NCI-H2196 treated with DMSO at 0.1 percent for 48 hours (cell line): ENCODE data around the gene TMEM266.
"Not testable (repeated sequence)": the region's sequence is repeated elsewhere in the genome, so short reads cannot be mapped to it uniquely, and the experiment has no call there.

ENCODE experiments used
- DNase-seq: peaks from one replicate; lab custom pipeline; 2025; ENCODE audit not compliant: unreplicated experiment; lab: John Stamatoyannopoulos, UW

Gene TMEM266, protein sequence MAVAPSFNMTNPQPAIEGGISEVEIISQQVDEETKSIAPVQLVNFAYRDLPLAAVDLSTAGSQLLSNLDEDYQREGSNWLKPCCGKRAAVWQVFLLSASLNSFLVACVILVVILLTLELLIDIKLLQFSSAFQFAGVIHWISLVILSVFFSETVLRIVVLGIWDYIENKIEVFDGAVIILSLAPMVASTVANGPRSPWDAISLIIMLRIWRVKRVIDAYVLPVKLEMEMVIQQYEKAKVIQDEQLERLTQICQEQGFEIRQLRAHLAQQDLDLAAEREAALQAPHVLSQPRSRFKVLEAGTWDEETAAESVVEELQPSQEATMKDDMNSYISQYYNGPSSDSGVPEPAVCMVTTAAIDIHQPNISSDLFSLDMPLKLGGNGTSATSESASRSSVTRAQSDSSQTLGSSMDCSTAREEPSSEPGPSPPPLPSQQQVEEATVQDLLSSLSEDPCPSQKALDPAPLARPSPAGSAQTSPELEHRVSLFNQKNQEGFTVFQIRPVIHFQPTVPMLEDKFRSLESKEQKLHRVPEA

DNA sequence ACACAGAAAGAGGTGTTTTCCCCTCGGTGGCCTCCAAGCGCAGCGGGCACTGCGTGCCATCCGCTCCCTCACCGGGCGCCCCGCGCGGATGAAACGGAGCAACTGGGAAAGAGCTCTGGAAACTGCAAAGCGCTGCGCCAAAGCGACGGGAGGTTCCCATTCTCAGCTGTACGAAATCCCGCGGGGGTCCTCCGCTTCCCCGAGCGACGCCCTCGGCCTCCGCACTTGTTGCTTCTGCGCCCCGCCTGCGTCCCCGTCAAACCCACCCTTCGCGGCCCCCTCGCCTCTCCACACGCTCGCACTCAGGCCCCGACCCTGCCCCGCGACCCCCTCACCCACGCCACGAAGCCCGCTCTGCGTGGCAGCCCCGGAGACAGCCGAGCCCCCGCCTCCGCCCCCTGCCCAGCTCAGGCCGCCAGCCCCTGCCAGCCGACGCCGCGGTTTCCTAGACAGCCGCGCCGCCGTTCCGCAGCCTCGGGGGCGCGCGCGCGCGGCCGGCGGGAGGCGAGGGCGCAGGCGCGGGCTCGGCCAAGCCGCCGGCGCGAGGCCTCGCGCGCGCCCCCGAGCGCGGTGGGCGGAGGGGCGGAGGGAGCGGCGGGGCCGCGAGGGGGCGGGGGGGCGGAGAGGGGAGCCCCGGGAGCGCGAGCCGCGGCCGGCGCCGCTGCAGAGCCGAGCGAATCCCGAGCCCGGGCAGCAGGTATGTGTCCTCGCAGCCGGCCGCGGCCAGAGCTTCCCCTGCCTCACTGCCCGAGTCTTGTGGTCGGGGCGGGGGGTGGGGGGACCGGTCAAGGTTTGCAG lies at the start of gene TMEM266:
Gene TMEM266 (plus strand): TSS at position 666 of the 798 bp plus-strand sequence. CDS start 74,279 bp downstream, outside the sequence.
- no peak for DNase-seq

DNA sequence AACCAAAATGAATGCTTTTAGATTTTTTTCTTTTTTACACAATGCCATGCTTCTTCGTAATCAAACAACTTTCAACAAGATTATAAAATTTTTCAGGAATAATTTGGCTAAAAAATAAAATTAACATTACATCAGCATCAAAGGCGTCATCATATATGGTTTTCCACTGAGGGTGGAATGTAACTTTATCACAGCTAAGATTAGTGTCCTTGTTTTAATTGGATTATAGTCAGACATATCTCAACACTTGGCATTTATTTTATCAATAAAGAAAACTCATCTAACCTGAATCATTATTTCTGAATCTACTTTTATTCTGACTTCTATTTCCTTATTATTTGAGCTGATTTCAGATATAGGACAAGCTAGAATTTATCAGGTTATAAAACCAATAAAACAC lies 49.2 kb upstream of the TMEM266 start:
- DNase-seq = no peak

DNA sequence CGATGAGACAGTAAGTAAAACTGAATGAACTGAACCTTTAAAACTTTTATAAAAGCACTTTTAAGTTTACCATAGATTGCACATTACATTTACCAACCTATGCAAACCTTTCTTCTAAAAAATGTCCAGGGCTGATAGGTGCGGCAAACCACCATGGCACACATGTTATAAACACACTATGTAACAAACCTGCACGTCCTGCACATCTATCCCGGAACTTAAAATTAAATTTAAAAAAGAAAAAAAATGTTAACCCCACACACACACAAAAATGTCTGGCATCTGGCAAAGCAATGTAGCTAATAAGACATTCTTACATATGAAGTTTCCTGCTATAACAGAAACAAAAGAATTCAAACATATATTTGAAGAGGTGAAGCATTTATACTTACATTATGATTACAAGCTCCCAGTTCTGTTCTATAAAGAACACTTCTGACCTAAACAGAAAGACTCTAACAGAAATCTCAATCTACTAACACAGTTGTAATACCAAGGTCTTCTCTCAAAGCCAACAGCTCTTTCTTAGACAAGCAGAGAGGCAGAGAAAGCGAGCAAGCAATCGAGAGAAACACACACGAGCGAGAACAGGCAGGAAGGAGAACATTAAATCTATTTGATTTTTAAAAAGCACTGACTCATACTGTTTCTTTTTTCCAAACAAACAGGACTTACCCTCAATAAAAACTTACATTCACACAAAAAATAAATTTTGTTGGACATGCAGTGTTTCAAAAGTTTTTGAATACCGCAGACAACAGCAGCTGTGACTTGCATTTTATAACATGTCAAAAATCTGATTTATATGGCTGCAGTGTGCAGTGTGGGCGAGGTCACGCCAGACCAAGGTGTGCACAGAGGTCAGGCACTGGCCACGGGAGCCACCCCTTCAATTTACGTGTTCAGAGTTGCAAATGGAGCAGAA lies 47.9 kb upstream of the TMEM266 start, which contains the start of gene NRG4:
Gene NRG4 (minus strand): TSS at position 798 of the 925 bp plus-strand sequence. CDS start 1,194 bp downstream, outside the sequence.
- DNase-seq = no peak

DNA sequence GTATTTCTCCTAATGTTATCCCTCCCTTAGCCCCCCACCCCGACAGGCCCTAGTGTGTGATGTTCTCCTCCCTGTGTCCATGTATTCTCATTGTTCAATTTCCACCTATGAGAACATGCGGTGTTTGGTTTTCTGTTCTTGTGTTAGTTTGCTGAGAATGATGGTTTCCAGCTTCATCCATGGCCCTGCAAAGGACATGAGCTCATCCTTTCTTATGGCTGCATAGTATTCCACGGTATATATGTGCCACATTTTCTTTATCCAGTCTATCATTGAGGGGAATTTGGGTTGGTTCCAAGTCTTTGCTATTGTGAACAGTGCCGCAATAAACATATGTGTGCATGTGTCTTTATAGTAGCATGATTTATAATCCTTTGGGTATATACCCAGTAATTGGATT lies 46.3 kb upstream of the TMEM266 start:
- not testable (repeated sequence) for DNase-seq

DNA sequence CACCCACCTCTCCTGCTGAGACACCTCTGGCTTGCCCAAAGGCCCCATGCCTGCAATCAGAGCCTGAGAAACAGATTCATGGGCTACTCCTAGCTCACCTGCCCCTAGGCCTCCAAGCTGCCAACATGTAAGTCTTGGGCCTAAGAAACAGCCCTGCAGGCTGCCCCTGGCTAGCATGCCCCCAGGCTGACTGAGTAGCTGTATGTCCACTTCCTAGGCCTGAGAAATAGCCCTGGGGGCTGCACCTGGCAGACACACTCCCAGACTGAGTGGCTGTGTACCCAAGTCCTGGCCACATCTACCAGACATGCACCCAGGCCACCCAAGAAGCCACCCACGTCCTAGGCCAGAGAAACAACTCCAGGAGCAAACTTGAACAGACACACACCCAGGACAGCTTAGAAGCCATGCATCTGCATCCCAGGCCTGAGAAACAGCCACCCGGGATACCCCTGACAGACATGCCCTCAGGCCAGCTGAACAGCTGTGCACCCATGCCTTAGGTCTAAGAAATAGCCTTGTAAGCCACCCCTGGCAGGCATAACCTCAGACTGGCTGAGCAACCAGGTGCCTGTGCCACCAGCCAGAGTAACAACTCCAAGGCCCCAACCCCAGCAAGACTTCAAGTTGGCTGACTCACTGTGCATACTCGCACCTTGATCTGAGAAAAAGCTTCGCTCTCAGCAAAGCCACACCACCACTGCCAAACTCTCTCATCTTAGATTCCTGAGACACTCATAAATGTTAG lies 35.6 kb upstream of the TMEM266 start:
- DNase-seq = no peak

DNA sequence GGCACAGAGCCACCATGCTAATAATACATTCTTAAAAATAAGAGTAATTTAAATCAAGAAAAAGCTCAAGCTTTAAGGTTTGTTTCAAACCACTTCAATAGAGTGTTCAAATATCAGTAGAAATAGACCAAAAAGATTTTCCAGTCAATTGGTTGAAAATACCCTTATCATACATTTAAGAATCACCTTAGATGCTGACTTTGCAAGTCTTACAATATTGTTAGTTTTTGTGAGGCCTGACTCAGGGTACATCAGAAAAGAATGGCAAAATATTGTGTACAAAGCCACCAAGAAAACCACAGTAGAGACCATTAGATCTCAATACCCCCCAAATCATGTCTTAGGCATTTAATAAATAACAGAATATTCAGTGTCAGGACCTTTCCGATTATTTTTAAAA lies 27.7 kb upstream of the TMEM266 start:
- no peak for DNase-seq

DNA sequence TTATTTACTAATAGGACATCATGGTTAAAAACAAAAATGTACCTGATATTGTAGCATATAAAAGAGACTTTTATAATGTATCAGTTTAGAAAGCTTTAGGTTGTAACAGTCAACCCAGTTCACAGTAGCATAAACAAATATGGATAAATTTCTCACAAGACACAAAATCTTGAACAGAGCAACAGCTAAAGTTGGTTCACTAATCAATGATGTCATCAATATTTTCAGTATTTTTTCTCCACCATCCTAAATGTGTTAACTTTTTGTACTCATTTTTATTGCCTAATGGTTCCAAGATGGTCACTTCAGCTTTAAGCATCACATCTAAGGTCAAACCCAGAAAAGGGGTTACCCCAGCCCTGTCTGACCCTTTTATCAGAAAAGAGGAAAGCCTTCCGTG lies 26.3 kb upstream of the TMEM266 start:
- no peak for DNase-seq

DNA sequence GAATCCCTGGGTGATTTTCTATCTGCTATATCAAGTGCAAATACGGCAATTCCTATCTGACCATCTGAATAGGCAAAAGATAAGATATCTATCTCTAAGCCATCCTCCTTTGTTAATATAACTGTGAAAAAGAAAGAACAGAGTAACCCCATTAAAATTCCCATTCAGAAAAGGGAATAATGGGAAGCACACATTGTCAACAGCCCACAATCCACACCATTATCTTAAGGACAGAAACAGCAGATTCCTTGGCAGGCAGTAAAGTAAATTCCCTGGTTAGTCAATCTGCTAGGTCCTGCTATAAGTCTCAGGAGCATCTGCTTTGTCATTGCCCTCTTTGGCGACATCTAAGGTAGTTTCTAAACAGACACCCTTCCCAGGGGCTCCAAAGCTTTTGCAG lies 25.7 kb upstream of the TMEM266 start:
- DNase-seq = no peak

DNA sequence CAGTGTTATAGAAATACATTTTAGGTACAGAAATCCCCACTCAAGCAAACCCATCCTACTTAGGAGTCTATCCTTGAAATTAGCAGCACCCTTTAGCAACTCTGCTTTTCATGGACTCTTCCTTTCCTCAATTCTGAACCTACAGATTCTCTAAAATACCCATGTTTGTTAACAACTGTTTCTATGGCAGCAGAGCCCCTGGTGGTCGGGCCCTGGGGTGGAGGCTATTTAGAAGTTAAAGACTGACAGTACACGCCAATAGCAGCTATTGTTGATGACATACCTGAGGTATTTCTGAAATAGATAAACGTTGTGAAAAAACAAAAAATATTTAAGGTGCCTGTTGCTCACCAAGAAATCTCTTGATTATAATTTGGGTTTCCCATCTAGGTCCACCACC lies 24.2 kb upstream of the TMEM266 start:
- no peak for DNase-seq

DNA sequence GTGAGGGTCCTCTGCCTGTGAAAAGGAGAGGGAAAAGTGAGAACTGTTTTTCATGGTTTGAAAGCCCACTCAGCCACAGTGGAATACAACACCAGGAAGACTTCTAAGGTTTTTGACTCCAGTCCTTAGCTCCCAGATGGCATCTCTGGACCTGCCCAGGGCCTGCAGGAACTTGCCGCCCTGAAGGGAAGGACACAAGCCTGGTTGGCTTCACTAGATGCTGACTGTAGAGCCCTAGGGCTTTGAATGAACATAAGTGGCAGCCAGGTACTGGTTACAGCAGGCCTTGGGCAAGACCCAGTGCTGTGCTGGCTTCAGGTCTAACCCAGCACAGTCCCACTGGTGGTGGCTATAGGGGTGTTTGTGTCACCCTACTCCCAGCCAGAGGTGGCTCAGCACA lies 21.3 kb upstream of the TMEM266 start:
- DNase-seq = no peak

DNA sequence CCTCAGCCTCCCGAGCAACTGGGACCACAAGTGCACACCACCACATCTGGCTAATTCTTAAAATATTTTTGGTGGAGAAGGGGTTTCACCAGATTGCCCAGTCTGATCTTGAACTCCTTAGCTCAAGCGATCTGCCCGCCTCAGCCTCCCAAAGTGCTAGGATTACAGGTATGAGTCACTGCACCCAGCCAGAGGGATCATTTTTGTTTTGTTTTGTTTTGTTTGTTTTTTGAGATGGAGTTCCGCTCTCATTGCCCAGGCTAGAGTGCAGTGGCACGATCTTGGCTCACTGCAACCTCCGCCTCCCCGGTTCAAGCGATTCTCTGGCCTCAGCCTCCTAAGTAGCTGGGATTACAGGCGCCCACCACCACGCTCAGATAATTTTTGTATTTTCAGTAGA lies 5.6 kb upstream of the TMEM266 start:
- not testable (repeated sequence) for DNase-seq

DNA sequence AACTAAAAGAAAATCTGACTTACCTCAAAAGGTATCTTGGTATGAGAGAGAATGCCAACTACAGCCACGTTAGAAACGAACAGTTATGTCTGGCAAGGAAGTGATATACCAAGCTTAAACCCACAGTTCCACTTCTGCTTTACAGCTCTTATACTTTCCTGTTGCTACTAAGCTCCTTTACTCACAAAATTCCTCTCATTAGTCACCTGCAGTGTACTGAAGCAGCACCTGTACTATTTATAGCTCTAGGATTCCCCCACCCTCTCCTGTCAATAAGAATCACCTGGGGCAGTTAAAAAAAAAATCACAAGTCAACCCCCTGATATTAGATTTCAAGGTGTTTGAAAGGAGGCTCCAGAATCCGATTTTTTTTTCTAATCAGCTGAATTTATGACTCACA lies 2.9 kb upstream of the TMEM266 start:
- DNase-seq = no peak

DNA sequence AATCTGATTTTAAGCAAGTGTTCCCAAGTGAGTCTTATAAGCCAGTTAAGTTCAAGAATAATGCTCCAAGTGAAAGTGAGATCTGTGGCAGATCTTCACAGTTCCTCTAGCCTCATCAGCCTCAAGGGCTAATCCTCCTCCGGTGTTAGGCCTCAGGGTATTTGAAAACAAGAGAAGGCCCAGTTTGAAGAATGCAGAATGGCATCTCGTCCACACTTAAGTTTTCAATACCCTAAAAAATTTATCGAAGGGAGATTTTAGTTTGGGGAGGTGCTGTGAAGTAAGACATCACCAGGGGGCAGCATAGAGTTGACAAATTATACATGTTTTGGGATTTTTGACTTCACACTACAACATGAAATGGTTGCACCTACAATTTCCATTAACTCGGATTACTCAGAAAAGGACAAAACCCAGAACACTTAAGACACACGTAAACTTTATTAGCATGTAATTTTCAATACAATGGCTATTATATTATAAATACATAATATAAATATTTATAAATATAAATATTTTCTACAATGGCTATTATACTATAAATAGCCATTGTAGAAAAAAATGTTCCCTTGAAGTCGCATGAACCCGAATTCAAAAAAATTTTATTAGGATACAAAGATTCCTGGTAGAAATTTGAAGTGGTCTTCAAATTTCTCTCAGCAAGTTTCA lies 2.3 kb upstream of the TMEM266 start:
- no peak for DNase-seq

DNA sequence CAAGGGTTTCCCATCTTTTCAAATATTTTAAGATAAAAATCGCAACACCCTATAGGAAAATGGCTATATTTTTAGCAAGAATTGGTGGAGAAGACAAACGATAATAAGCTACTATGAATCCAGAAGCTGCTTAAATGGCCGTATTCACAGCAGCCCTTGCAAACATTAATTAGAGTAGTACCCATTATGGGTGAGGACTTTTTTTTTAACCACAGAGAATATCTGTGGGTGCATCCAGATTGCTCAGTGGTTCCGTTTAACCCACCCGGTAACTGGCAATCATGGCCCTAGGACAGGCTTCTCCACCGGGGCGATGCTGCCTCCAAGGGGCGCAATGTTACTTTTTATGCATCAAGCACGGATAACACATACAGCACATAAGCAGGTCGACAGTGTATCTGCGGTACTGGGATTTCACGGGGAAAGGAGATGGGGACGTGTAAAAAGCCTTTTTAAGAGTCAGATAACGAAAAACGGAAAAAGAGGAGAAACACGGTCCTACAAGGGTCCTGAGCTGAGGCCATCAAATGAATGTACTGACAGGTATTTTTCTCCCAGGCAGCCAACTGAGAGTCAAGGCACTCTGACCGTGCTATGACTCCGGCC lies 968 bp upstream of the TMEM266 start:
- DNase-seq = no peak

DNA sequence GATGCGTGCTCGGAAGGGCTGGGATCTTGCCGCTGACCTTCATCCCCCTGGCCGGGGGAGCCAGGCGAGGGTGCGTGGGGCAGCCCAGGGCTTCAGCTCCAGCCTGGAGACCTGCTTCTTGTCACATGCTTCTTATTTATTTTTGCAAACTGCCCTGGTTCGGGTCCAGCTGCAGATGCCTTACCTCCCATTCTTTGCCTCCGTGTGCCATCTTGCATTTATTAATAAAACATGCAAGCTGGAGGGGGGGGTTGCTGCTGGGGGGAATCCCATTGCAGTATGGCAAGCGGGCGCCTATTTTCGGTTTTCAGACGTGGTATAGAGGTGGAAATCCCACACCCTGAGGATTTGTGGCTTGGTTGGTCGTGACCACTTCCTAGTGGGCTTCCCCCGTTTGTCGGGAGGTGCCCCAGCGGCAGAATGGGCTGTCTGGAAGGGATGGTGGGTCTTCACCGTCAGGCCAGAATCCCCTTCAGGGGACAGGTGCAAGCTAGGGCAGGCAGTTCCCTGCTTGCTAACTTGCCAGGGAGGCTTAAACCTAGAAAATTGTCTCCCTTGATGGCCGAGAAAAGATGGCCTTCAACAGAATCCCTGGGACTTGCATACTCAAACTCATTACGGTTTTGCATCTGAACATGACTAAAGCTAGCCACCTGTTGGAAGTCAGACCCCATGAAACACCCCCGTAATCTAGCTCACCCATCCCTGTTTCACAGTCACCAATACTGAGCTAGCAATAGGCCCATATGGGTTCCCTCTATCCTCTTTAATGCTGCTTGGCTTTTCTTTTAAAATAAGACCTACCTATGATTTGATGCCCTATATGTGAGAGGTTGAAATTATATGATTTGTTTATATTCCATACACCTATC lies 569 bp downstream of the TMEM266 start:
- no peak for DNase-seq

DNA sequence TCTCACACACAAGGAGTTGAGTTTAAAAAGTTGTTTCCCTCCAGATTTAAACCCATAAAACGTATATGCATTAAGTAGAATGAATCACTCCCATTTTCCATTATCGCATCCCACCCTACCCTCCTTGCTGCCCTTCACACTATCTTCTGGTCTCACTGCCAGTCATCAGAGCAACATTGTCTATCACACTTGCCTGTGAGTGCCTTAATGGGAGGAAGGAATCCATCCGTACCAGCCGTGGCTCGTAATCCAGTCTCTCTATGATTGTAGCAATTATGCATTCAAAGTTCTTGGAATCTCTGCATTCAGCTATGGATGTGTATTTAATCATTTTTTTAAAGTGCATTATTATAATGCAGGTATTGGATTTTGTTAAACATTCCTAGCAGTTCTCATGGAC lies 1.9 kb downstream of the TMEM266 start:
- no peak for DNase-seq

DNA sequence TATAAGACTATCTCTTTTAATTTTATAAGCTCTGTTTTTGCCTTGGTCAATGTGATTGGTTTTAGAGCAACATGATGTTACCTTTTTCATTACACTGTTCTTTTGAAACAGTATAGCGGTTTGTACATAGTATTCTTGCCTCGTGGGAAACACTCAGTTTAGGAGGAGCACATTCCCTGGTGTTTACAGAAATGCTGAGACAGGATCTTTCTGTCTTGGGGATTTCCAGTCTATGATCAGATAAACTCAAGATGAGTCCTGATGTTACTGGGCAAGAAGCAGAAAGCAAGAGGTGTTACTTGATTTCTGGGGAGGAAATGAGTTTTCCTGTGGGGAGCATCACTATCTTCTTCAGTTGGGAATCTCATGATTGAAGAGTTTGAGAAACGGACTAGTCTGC lies 2.5 kb downstream of the TMEM266 start:
- no peak for DNase-seq

DNA sequence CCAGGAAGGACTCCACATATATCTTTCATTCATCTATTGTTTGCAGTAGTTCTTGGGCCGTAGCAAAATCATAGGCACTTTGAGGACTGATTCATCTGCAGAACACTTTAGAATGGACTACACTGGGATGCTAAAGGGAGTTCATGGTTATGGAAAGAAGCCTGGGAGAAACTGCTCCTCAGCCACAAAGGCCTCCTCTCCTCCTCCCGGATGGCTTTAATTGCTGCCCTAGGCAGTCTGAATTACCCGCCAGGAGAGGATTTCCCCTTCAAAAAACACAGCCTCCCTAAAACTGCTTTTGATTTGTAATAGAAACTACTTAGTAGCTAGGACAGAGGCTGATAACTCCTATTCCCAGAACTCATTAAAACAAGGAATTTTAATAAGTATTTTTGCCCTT lies 4.6 kb downstream of the TMEM266 start:
- DNase-seq = no peak
